Measurements from ENCODE around the gene RANBP6.

- no peak for TF ChIP-seq CTCF (conservative IDR thresholded peaks at IDR 0.05)
- TF ChIP-seq EZH2 (IDR thresholded peaks at IDR 0.05; ENCODE audit: low read depth), result no peak
These were observed 36.9 kb downstream of the RANBP6 start for GRCh38 chr9:5978523-5978922.
